GM12864 (cell line): Measurements from ENCODE around the gene NCOA7.

ENCODE experiments used
- DNase-seq: peaks from one replicate; pipeline ENCODE4 v3.0.0-alpha.2; 2011; ENCODE audit warnings: low read depth
- H3K4me3 ChIP-seq: 2 replicates; pipeline ENCODE4 v1.5.1; 2011; ENCODE audit warnings: mild to moderate bottlenecking, low read depth, low read length, control low read depth
- TF ChIP-seq, protein P1 (sequence below): IDR thresholded peaks from 2 replicates; pipeline ENCODE4 v1.5.1; 2011; ENCODE audit warnings: low read depth, mild to moderate bottlenecking, moderate library complexity, low read length, control low read depth, inconsistent platforms; ENCODE audit errors: missing control alignments

Gene NCOA7

DNA sequence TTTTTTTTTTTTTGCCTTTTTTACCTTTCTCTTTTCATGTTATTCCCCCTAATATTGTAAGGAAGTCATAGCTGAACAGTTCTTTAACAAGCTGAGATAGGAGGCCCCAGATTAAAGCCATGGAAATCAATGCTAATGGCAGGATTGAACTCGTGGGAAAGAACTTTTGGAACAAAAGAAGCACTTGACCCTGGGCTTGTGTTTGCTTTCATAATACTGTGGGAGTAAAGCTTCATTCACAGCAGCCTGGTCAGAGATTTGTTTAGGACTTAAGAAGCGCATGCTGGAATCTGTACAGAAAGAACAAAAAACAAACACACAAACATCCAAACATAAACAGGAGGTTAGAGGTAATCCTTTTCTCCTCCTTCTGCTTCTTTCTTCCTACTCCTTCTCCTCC, 36.2 kb upstream of the NCOA7 start:
- no peak for DNase-seq
- no peak overlapping the region for H3K4me3 ChIP-seq
- TF ChIP-seq, protein P1, sequence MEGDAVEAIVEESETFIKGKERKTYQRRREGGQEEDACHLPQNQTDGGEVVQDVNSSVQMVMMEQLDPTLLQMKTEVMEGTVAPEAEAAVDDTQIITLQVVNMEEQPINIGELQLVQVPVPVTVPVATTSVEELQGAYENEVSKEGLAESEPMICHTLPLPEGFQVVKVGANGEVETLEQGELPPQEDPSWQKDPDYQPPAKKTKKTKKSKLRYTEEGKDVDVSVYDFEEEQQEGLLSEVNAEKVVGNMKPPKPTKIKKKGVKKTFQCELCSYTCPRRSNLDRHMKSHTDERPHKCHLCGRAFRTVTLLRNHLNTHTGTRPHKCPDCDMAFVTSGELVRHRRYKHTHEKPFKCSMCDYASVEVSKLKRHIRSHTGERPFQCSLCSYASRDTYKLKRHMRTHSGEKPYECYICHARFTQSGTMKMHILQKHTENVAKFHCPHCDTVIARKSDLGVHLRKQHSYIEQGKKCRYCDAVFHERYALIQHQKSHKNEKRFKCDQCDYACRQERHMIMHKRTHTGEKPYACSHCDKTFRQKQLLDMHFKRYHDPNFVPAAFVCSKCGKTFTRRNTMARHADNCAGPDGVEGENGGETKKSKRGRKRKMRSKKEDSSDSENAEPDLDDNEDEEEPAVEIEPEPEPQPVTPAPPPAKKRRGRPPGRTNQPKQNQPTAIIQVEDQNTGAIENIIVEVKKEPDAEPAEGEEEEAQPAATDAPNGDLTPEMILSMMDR: no peak

DNA sequence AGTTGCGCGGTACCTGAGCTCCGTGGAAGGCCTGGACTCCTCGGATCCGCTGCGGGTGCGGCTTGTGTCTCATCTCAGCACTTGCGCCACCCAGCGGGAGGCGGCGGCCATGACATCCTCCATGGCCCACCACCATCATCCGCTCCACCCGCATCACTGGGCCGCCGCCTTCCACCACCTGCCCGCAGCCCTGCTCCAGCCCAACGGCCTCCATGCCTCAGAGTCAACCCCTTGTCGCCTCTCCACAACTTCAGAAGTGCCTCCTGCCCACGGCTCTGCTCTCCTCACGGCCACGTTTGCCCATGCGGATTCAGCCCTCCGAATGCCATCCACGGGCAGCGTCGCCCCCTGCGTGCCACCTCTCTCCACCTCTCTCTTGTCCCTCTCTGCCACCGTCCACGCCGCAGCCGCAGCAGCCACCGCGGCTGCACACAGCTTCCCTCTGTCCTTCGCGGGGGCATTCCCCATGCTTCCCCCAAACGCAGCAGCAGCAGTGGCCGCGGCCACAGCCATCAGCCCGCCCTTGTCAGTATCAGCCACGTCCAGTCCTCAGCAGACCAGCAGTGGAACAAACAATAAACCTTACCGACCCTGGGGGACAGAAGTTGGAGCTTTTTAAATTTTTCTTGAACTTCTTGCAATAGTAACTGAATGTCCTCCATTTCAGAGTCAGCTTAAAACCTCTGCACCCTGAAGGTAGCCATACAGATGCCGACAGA, 31.4 kb upstream of the NCOA7 start:
- TF ChIP-seq, protein P1: peak; percentile 31
- no peak for DNase-seq
- H3K4me3 ChIP-seq: no peak overlapping the region

DNA sequence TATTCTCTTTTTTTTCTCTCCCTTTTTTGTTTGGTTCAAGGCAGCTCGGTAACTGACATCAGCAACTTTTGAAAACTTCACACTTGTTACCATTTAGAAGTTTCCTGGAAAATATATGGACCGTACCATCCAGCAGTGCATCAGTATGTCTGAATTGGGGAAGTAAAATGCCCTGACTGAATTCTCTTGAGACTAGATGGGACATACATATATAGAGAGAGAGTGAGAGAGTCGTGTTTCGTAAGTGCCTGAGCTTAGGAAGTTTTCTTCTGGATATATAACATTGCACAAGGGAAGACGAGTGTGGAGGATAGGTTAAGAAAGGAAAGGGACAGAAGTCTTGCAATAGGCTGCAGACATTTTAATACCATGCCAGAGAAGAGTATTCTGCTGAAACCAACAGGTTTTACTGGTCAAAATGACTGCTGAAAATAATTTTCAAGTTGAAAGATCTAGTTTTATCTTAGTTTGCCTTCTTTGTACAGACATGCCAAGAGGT, 30.8 kb upstream of the NCOA7 start:
- no peak for DNase-seq
- TF ChIP-seq, protein P1: no peak
- H3K4me3 ChIP-seq: no peak overlapping the region

DNA sequence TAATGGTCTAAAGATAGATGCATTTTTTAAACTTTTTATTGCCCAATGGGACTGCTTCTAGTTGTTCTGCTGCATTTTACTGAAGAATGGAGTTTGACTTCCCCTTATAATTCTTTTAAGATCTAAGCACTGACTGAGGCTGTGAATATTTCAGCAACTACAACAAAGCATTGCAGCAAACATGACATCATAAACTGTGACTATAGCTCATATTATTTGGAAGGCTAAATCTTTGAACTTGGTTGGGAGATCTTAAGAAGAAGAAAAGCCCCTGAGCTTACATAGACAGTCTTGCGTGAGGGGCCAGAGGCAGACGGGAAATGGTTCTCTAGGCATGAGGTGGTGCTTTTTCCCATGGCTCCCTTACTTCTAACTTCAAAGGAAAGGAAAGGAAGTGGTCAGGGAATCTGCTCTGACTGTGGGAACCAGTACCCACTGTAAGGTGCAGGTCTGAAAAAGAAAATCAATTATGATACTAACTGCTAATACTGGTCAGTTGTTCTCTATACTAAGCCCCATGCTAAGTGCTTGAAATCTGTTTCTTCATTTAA, 26.6 kb upstream of the NCOA7 start:
- no peak for DNase-seq
- TF ChIP-seq, protein P1: no peak
- no peak overlapping the region for H3K4me3 ChIP-seq

DNA sequence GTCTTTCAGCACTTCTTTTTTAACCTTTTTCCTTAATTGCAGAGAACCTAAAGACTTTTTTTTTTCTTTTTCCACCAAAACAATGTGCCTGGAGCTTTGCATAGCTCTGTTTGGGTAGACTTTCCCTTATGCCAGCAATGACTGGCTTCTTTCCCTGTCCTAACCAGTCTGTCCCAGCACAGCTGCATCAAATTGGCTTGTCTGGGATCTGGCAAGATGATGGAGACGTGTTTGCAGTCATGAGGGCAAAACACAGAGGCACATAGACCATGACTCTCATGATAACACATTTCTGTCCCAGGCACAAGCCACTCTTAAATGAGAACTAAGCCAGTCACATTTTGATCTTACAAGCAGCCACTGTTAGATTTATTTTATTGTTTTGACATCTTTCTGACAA, 24.8 kb upstream of the NCOA7 start:
- DNase-seq: no peak
- TF ChIP-seq, protein P1: no peak
- no peak overlapping the region for H3K4me3 ChIP-seq

DNA sequence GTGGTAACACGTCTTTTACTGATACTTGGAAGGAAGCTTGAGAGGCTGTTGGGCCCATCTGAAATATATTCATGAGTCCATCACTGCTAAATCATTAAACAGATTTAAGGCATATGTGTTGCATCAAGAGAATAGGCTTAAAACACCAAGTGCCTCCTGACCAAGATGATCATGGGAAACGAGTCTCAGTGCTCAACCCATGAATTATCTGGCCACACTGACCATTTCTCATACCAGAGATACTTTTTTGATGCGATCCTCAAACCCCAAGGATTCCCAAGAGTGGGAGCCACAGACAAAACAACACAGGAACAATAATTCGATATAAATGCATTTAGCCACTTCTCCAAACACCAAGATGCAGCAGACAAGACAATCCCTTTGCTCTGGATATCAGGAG, 24.1 kb upstream of the NCOA7 start:
- no peak for DNase-seq
- H3K4me3 ChIP-seq: no peak overlapping the region
- TF ChIP-seq, protein P1: no peak
